Stimulated activated CD8-positive, alpha-beta memory T cell treated with anti-CD3 and anti-CD28 coated beads, Interleukin-7, amount 100 ng/mL, for 4 hours (primary cell): Measurements from ENCODE around the gene MADD.

Experiments used
- DNase-seq, 2 donors: peaks; one replicate each; pipeline ENCODE4 v3.0.0-alpha.2; 2020; ENCODE audit warnings: low read depth in 2 of 2

Gene MADD

DNA sequence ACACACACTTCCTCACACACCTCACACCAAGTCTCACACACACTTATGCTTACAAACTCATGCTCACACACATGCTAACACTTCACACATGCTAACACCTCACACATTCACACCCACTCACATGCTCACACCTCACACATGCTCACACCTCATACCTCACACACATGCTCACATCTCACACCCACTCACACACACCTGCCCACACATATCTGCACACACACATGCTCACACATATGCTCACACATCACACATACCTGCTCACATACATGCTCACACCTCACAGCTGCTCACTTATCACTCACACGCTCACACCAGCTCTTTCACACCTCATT, 87.0 kb downstream of the MADD start:
- DNase-seq = no peak

DNA sequence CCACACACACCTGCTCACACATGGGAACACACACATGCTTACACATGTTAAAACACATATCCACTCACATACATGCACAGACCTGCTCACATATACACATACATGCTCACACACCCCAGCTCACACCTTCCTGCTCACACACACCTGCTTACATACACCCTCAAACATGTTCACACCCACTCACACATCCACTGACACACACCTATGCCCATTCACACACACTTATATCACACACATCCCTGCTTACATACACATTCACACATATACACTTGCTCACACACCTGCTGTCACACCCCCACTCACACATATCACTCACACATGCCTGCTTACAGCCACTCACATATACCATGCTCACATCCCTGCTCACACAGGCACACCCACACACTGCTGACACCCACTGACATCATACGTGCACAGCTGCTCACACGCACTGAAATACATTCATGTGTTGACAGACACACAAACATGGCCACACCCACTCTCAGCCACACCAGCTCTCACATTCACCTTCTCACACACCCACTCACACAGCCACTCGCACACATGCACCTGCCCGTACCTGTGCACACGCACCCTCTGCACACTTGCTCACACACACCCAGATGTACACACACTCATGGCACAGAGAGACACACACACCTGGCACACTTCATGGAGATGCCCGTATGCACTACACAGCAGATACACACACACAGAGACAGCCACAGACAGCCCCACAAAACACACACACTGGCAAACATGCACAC, 88.2 kb downstream of the MADD start:
- no peak for DNase-seq

GRCh38 chr11:47358731-47359051, 88.8 kb downstream of the MADD start:
- no peak for DNase-seq

DNA sequence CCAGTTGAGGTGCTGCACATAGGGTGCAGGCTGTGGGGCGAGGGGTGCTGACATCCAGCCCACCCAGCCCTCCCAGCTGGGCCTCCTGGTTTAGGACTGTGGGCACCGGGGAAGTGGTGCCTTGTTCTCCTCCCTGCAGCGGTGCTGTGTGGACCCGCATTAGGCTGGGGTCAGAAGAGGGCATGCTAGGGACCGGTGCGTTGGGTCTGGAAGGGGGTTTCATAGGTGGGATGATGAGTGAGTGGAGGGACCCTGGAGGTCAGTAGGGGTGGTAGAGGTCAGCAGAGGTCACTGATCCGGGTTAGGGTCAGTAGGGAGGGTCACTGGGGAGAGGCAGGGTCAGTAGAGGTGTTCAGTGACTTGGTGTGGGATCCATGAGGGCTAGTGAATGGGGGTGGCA, 89.2 kb downstream of the MADD start:
- DNase-seq = no peak

DNA sequence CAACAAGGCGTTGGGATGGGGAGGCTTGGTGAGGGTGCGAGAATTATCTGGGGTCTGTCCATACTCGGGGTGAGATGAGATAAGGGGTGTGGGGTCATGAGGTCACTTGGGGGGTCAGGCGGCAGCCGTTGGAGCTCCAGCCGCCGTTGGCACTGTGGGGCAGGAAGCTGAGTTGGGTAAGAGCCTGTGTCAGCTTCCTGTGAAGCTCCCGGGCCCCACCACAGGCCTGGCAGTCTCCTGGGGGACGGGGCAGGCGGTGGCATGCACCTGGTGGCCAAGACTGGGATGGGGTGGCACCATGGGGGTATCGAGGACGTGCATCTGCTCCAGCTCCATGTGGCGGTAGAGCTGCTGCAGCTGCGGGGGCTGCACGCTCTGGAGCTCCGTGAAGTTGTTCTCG, 89.7 kb downstream of the MADD start:
- no peak for DNase-seq

GRCh38 chr11:47360341-47360740, 90.4 kb downstream of the MADD start:
- DNase-seq = no peak

DNA sequence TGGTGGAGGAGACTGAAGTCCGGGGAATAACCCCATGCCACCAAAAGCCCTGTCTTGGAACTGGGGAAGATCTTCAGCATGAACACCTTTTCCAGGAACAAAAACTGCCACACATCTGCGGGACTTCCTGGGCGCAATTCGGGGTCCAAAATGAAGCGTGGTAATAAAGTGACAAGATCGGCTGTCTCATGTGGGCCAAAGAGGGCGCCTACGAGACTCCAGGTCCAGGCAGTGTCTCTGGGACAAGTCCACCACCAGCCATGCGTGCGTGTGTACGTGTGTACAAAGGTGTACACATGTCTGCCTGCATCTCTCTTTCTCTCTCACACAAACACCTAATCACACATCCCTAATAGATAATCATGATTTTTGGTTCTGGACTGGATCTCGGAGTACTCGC, 91.5 kb downstream of the MADD start:
- DNase-seq = no peak

GRCh38 chr11:47366020-47366490, 96.1 kb downstream of the MADD start:
- DNase-seq = no peak

DNA sequence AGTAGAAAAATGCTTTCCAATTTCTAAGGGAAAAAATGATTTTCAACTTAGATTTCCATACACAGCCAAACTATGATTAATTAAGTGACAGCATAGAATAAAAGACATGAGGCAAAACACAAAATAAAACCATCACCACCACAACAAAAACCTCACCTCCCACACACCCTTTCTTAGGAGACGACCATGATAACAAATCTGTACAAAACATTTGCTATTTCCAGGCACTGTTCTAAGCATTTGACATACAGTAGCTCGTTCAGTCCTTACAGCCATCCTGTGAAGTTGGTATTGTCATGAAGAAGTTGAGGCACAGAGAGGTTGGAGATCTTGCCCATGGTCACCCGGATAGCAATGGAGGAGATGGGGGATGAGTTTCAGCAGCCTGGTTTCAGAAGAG, 99.7 kb downstream of the MADD start:
- DNase-seq = no peak

DNA sequence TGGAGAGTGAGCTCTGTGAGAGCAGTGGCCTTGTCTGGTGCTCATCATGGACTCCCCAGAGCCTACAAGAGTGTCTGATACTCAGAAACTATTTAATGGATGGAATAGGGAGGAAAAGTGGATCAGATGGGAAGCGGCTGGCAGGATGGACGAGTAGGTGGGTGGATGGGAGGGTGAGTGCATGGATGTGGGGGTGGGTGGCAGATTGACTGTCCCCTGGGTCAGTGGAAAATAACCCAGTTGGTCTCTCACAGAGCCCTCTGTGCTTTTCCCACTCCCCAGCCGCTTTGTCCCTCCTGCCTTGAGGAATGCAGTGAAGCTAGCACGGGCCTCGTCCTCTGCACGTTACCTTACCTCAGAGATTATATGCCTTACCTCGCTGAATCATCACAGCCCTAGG, 102.5 kb downstream of the MADD start:
- DNase-seq = no peak

- DNase-seq = peak; percentile 67 to 70
These were observed 104.2 kb downstream of the MADD start for GRCh38 chr11:47373876-47374719.

DNA sequence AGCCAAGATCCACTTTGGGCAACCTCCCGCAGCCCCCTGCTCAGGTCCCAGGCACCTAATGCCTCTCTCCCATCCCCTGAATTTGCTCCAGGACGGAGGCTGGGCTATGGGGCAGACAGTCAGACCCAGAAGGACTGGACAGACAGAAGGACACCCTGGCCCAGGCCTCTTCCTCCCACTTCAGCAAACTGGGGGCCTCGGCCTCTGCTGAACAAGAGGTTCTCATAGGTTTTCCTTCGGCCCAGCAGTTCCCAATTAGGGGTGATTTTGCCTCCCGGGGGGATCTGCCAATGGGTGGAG, 104.7 kb downstream of the MADD start:
- no peak for DNase-seq

GRCh38 chr11:47375020-47375419, 105.1 kb downstream of the MADD start:
- DNase-seq = no peak

- DNase-seq = no peak
These were observed 105.7 kb downstream of the MADD start for GRCh38 chr11:47375546-47376085.

DNA sequence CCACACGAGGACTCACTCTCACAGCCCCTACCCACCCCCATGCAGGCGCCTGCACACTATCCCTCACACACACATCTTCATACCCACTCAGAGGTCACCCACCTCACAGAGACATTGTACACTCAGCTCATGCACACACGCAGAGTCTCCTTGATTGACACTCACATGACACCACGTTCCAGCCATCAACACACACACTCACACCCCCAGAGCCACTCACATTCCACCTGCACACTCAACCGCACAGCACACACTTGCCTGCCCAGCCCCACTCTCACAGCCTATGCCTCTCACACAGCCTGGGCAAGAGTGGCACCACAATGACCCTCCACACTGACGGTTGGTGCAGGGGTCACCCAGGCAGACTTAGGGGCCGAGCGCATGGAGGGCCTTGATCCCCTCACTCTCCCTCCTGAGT, 106.2 kb downstream of the MADD start:
- no peak for DNase-seq

GRCh38 chr11:47376525-47377371, 106.8 kb downstream of the MADD start:
- DNase-seq = no peak

DNA sequence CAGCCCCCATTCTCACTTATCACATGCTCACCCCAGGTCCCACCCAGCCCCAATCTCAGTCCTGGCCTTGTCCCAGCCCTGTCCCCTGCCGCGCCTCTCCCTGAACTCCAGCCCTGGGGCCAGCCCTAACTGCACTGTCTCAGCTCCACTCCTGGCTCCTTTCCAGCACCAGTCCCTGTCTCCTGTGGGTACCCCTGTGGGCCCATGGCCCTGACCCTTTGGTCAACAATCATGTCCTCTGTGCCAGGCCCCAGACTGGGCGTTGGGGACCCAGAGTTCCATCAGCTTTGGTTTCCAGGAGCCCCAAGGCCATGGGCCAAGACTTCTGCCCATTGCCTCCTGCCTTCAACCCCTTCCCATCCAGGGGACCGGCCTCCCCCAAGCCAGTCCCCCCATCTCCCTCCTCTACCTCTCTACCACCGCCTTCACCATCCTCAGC, 107.7 kb downstream of the MADD start:
- DNase-seq = no peak

DNA sequence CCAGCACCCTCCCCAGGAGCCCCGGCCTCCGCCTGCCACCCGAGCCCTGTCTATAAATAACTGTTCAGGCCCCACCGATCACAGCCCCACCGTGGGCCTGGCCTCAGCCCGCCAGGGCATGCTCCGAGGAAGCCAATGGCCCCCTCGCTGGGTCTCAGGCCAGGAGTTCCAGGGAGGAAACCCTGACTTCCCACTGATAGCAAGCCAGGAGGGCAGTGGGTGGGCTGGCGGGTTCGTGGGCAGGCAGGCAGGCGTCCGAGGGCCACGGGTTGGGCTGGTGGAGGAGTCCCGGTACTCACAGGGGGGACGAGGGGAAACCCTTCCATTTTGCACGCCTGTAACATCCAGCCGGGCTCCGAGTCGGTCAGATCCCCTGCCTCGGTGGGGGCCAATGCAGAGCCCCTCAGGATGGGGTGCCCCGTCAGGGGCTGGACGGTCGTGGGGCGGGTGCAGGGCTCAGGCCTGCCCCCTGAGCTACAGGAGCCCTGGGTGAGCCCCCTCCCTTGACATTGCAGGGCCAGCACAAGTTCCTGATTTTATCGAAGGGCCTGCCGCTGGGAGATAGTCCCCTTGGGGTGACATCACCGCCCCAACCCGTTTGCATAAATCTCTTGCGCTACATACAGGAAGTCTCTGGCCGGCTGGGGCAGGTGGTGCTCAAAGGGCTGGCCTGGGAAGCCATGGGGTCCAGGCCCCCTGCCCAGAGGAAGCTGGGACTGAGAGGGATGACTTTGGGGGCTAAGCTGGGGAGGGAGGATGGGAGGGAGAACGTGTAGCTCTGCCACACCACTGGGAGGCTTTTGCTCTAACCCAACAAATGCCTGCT, 108.3 kb downstream of the MADD start, which contains the start of gene SPI1:
Gene SPI1, minus strand, starts transcription at position 538 of the 826 bp plus-strand sequence. Its CDS starts 194 bp downstream, at position 344.
- no peak for DNase-seq

- no peak for DNase-seq
These were observed 108.9 kb downstream of the MADD start for GRCh38 chr11:47378836-47379170.

DNA sequence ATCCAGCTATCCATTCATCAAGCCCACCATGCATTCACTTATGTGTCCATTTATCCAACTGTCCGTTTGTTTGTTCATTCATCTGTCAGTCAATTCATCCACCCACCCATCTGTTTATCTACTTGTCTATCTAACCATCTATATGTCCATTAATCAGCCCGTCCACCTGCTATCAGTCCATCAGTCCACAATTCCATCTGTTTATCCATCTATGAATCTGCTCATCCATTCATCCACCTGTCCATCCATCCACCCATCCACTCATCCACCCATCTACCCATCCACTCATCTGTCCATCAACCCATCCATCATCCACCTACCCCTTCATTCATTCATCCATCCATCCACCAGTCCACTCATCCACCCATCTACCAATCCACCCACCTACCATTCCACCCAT, 109.4 kb downstream of the MADD start:
- DNase-seq = no peak
